ENCODE results near the gene LATS2.

LATS2 gene

GRCh38 chr13:21016487-21016886 is 44.9 kb downstream of the LATS2 start:
- FAIRE-seq (no peak), DNase-seq (ENCODE audit: insufficient read length, low spot score) (no peak)
- TF ChIP-seq CTCF (IDR thresholded peaks at IDR 0.05; ENCODE audit: insufficient read depth, missing control alignments) = no peak

- DNase-seq (ENCODE audit: insufficient read length, low spot score) = no peak
- FAIRE-seq = no peak
- TF ChIP-seq CTCF (IDR thresholded peaks at IDR 0.05; ENCODE audit: insufficient read depth, missing control alignments) = no peak
These were observed 46.1 kb downstream of the LATS2 start for GRCh38 chr13:21015284-21015683.

- TF ChIP-seq CTCF (IDR thresholded peaks at IDR 0.05; ENCODE audit: insufficient read depth, missing control alignments) = no peak
- FAIRE-seq (no peak), DNase-seq (ENCODE audit: insufficient read length, low spot score) (no peak)
These were observed 46.8 kb downstream of the LATS2 start for GRCh38 chr13:21014502-21015170.

- no peak for TF ChIP-seq CTCF (IDR thresholded peaks at IDR 0.05; ENCODE audit: insufficient read depth, missing control alignments)
- DNase-seq (ENCODE audit: insufficient read length, low spot score) = no peak
- no peak for FAIRE-seq
These were observed 47.3 kb downstream of the LATS2 start for GRCh38 chr13:21014139-21014501.

GRCh38 chr13:21013682-21014038 is 47.7 kb downstream of the LATS2 start:
- no peak for FAIRE-seq
- TF ChIP-seq CTCF (IDR thresholded peaks at IDR 0.05; ENCODE audit: insufficient read depth, missing control alignments) = no peak
- no peak for DNase-seq (ENCODE audit: insufficient read length, low spot score)

GRCh38 chr13:21012841-21013681 is 48.3 kb downstream of the LATS2 start:
- DNase-seq (ENCODE audit: insufficient read length, low spot score) (no peak), FAIRE-seq (no peak)
- TF ChIP-seq CTCF (IDR thresholded peaks at IDR 0.05; ENCODE audit: insufficient read depth, missing control alignments) = no peak

- FAIRE-seq (no peak), DNase-seq (ENCODE audit: insufficient read length, low spot score) (no peak)
- no peak for TF ChIP-seq CTCF (IDR thresholded peaks at IDR 0.05; ENCODE audit: insufficient read depth, missing control alignments)
These were observed 49.2 kb downstream of the LATS2 start for GRCh38 chr13:21012211-21012610.

All from D721Med (cell line).